PFSK-1 (cell line): ENCODE measurements around the gene MYO16.

Experiments used
- FOXP2 ChIP-seq: optimal IDR thresholded peaks from 2 replicates; pipeline ENCODE3; 2011; ENCODE audit warnings: borderline replicate concordance, control low read depth, inconsistent platforms; ENCODE audit not compliant: insufficient read depth; ENCODE audit errors: extremely low read length, extremely low read depth
- POLR2AphosphoS5 ChIP-seq: IDR thresholded peaks from 2 replicates; pipeline ENCODE4 v1.6.1; 2012; ENCODE audit warnings: low read depth, mild to moderate bottlenecking, control low read depth, low read length, moderate library complexity
- REST ChIP-seq, 2 experiments: IDR thresholded peaks; 2 replicates each; pipeline versions ENCODE4 v1.6.1 to v1.8.0; 2011 to 2012; ENCODE audit warnings: low read depth in 2 of 2, low read length in 2 of 2, control low read depth in 1 of 2, inconsistent platforms in 1 of 2, mild to moderate bottlenecking in 1 of 2, moderate library complexity in 1 of 2; ENCODE audit not compliant: insufficient read depth in 1 of 2
- SIN3A ChIP-seq: IDR thresholded peaks from 2 replicates; pipeline ENCODE4 v1.6.1; 2012; ENCODE audit warnings: mild to moderate bottlenecking, low read length, moderate library complexity, borderline replicate concordance; ENCODE audit not compliant: insufficient read depth
- TAF1 ChIP-seq: IDR thresholded peaks from 2 replicates; pipeline ENCODE4 v1.6.1; 2012; ENCODE audit warnings: low read length, control low read depth, borderline replicate concordance; ENCODE audit not compliant: insufficient read depth

Gene MYO16

DNA sequence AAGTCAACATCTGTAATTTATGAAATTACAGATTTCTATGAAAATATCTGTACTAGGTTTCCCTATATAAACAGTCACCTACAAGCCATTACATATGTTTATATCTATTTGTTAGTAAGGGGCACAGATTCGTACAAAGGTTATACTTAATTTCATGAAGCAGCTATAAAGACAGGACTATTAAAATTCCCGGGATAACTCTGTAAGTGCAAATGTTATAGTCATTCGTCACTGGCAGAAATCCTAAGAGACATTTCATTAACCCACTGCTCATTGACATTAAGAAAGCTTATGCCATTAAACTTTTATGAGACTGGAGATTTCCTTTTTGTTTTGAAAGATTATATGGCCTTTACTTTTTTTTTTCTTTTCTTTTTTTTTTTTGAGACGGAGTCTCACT, 122.9 kb downstream of the MYO16 start:
- TF ChIP-seq REST (IDR thresholded peaks at IDR 0.05; ENCODE audit: insufficient read depth in 1 of 2, low read depth in 2 of 2, low read length in 2 of 2) (no peak), SIN3A (no peak), POLR2AphosphoS5 (no peak), FOXP2 (no peak), TAF1 (no peak)

DNA sequence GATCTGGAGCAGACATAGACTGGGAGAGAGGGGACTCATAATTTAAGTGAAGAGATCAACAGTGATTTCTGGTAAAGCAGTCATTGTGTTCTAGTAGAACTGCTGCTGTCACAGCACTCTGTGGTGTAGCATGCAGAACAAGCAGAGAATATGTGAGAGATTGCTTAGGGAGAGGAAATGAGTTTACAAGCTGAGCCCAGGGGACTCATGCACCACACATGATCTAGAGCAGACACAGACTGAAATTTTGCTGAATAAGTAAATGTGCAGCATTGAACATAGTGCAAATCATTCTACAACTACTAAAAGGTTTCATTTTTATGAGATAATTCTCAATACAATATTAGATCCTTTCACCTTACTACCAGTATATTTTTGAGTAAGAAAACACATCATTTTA, 125.7 kb downstream of the MYO16 start:
- TF ChIP-seq REST (IDR thresholded peaks at IDR 0.05; ENCODE audit: insufficient read depth in 1 of 2, low read depth in 2 of 2, low read length in 2 of 2): no peak
- TF ChIP-seq TAF1: no peak
- TF ChIP-seq POLR2AphosphoS5: no peak
- no peak for TF ChIP-seq FOXP2
- TF ChIP-seq SIN3A: no peak

DNA sequence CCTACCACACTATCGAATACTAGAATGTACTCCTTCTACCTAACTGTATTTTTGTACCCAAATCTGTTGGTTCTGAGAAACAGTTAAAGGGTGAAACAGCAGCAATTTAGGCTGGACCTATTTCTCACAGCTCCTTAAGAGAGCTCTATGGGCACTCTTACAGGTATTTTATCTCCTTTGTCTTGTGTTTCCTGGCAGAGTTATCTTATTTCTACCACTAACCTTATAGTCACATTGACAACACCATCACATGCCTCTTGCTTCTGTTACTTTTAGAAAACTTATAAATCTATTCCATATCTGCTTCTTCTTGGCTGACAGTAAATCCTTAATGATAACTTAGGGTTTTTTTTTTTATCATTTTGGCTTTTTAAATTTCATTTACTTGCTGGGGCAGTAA, 130.7 kb downstream of the MYO16 start:
- TF ChIP-seq FOXP2 (no peak), SIN3A (no peak), TAF1 (no peak), POLR2AphosphoS5 (no peak), REST (IDR thresholded peaks at IDR 0.05; ENCODE audit: insufficient read depth in 1 of 2, low read depth in 2 of 2, low read length in 2 of 2) (no peak)

DNA sequence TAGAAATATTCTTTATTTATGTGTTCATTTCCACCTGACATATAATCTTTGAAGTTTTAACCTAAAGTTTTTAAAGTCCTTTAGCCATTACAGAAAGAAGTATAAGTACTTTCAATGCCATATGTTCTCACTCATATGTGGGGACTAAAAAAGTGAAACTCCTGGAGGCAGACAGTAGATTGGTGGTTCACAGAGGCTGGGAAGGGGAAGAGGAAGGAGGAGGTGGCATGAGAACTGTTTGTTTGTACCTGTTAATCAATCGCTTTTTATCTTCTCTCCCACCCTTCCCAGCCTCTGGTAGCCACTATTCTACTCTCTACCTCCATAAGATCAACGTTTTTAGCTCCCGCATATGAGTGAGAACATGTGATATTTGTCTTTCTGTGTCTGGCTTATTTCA, 131.1 kb downstream of the MYO16 start:
- TF ChIP-seq SIN3A: no peak
- TF ChIP-seq POLR2AphosphoS5: no peak
- TF ChIP-seq REST (IDR thresholded peaks at IDR 0.05; ENCODE audit: insufficient read depth in 1 of 2, low read depth in 2 of 2, low read length in 2 of 2): no peak
- no peak for TF ChIP-seq TAF1
- TF ChIP-seq FOXP2: no peak

DNA sequence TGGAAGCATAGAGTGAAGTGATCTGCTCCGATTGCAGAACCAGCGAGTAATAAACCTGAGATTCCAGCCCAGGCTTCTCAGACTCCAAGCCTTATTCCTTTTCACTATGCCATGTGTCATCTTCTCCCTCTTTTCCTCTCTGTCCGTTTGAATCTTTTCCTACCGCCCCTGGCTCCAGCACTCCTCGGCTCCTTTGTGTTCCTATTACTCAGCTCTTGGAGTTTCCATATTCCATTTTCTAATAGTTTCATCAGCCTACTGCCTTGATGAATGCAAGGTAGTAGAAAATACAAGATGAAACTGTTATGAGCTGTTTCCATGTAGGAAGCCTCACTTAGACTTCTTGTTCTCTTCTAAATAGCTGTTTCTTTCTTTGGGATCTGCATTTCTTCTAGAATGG, 138.6 kb downstream of the MYO16 start:
- TF ChIP-seq POLR2AphosphoS5 (no peak), SIN3A (no peak), REST (IDR thresholded peaks at IDR 0.05; ENCODE audit: insufficient read depth in 1 of 2, low read depth in 2 of 2, low read length in 2 of 2) (no peak), TAF1 (no peak), FOXP2 (no peak)
